PC-3 (cell line): Measurements from ENCODE around the gene ARFGAP3. TPM values are rescaled to one million over a fixed set of nuclear protein-coding genes. Genes with fewer than 3 reads are reported as not detected.

Experiments
- ATAC-seq: fragments of 200-7000 bp; cut with Tn5 transposase; 2 replicates; pipeline ENCODE4 v1.9.1; 2020; ENCODE audit warnings: mild to moderate bottlenecking, moderate library complexity
- BruUV-seq: library from RNA; stranded (reverse); fragments of 400-500 nt; replicated peaks from 2 replicates; lab custom pipeline; 2021; lab: Mats Ljungman, UMichigan
- CTCF ChIA-PET: fragments of 300-600 bp; sonication (Branson Sonifier 250); formaldehyde crosslinking; loops from one replicate; lab custom pipeline; 2022; ENCODE audit warnings: antibody characterized with exemption; lab: Charles Lee
- POLR2A ChIA-PET: fragments of 300-600 bp; sonication (Branson Sonifier 250); formaldehyde crosslinking; loops from one replicate; lab custom pipeline; 2022; ENCODE audit warnings: antibody characterized with exemption; ENCODE audit not compliant: unreplicated experiment; lab: Charles Lee
- DNase-seq: peaks from one replicate; pipeline ENCODE4 v3.0.0-alpha.2; 2015
- H2AFZ ChIP-seq: fragments of 300-600 bp; sonication (generic); 2 replicates; pipeline ENCODE4 v1.6.0; 2016; ENCODE audit warnings: antibody characterized with exemption, low read length
- H3F3A ChIP-seq: fragments of 300-600 bp; sonication (generic); one replicate; pipeline ENCODE4 v1.6.0; 2017; ENCODE audit warnings: antibody characterized with exemption, low read length, control low read depth, mild to moderate bottlenecking; ENCODE audit not compliant: unreplicated experiment
- H3K27ac ChIP-seq: fragments of 300-600 bp; sonication (generic); 2 replicates; pipeline ENCODE4 v1.5.1; 2016; ENCODE audit warnings: mild to moderate bottlenecking, low read length
- H3K27me3 ChIP-seq: fragments of 300-600 bp; sonication (generic); 2 replicates; pipeline ENCODE4 v1.6.1; 2016; ENCODE audit warnings: low read length, mixed read lengths
- H3K36me3 ChIP-seq: fragments of 300-600 bp; sonication (generic); 2 replicates; pipeline ENCODE4 v1.6.1; 2016; ENCODE audit warnings: low read depth, mixed run types, low read length, mixed read lengths
- H3K4me1 ChIP-seq: fragments of 300-600 bp; sonication (generic); 2 replicates; pipeline ENCODE4 v1.5.1; 2016; ENCODE audit warnings: low read length; ENCODE audit not compliant: insufficient read depth
- H3K4me2 ChIP-seq: fragments of 300-600 bp; sonication (generic); 2 replicates; pipeline ENCODE4 v1.6.0; 2016; ENCODE audit warnings: low read length
- H3K4me3 ChIP-seq: fragments of 300-600 bp; sonication (generic); 2 replicates; pipeline ENCODE4 v1.5.1; 2016; ENCODE audit warnings: mild to moderate bottlenecking, low read length, mixed read lengths
- H3K79me2 ChIP-seq: fragments of 300-600 bp; sonication (generic); 2 replicates; pipeline ENCODE4 v1.6.1; 2017; ENCODE audit warnings: low read length, mixed read lengths
- H3K9ac ChIP-seq: fragments of 300-600 bp; sonication (generic); 2 replicates; pipeline ENCODE4 v1.6.0; 2016; ENCODE audit warnings: mild to moderate bottlenecking, low read length
- H3K9me2 ChIP-seq: fragments of 300-600 bp; sonication (generic); replicated peaks from 2 replicates; pipeline ENCODE4 v1.6.1; 2016; ENCODE audit warnings: mixed run types, low read length, mixed read lengths
- H3K9me3 ChIP-seq: fragments of 300-600 bp; sonication (generic); 2 replicates; pipeline ENCODE4 v1.6.1; 2016; ENCODE audit warnings: low read length, mixed read lengths
- H4K20me1 ChIP-seq: fragments of 300-600 bp; sonication (generic); 2 replicates; pipeline ENCODE4 v1.6.1; 2016; ENCODE audit warnings: low read length, mixed read lengths
- CTCF ChIP-seq: fragments of 300-600 bp; sonication (generic); conservative IDR thresholded peaks from 2 replicates; pipeline ENCODE4 v1.5.1; 2017; ENCODE audit warnings: antibody characterized with exemption, low read depth, mild to moderate bottlenecking, low read length
- EZH2 ChIP-seq: fragments of 300-600 bp; sonication (generic); IDR thresholded peaks from one replicate; pipeline ENCODE4 v1.6.1; 2017; ENCODE audit warnings: antibody characterized with exemption, mild to moderate bottlenecking, low read length; ENCODE audit not compliant: unreplicated experiment
- EZH2phosphoT487 ChIP-seq: fragments of 300-600 bp; sonication (generic); IDR thresholded peaks from 2 replicates; pipeline ENCODE4 v1.6.1; 2018; ENCODE audit warnings: mild to moderate bottlenecking, antibody characterized with exemption, low read length, borderline replicate concordance
- intact Hi-C: fragments of 100-400 bp; cut with micrococcal nuclease; formaldehyde crosslinking; loops from 2 replicates; pipeline ENCODE4 v1.9.0; 2023
- total RNA-seq: library from RNA; depleted of rRNA; stranded (reverse); fragments of >200 nt; gene quantifications from 2 replicates; pipeline ENCODE4 v1.2.3, GENCODE V29; 2014

Gene ARFGAP3
- total RNA-seq, 1 experiment from 2014 or later = 19.2 TPM

- ATAC-seq (no peak), DNase-seq (no peak)
- H3K4me3 ChIP-seq = no peak overlapping the region
- intact Hi-C loops = no loop called here
- H3K79me2 ChIP-seq = no peaks in the 10 kb centered on the region
- H3K9ac ChIP-seq = no peak overlapping the region
- no peaks in the 10 kb centered on the region for H3K9me3 ChIP-seq
- peaks cover 11% of the 10 kb centered on the region for H3K4me1 ChIP-seq
- POLR2A ChIA-PET = no interaction called here
- H4K20me1 ChIP-seq = no peaks in the 10 kb centered on the region
- no peaks in the 10 kb centered on the region for H3K36me3 ChIP-seq
- H3K9me2 ChIP-seq = no peaks in the 10 kb centered on the region
- TF ChIP-seq EZH2 (no peak), CTCF (no peak), EZH2phosphoT487 (no peak)
- H2AFZ ChIP-seq = no peak overlapping the region
- no peak overlapping the region for H3K27ac ChIP-seq
- H3K27me3 ChIP-seq = no peaks in the 10 kb centered on the region
- no peaks in the 10 kb centered on the region for H3F3A ChIP-seq
- no TSS peak for BruUV-seq
- no peak overlapping the region for H3K4me2 ChIP-seq
- CTCF ChIA-PET = no interaction called here
Observed at GRCh38 chr22:42808521-42808920, 48.6 kb downstream of the ARFGAP3 start.

GRCh38 chr22:42807185-42807584 lies 49.9 kb downstream of the ARFGAP3 start:
- H3K27ac ChIP-seq = no peak overlapping the region
- no peaks in the 10 kb centered on the region for H4K20me1 ChIP-seq
- DNase-seq = no peak
- no peak overlapping the region for H3K4me2 ChIP-seq
- H3K4me3 ChIP-seq = no peak overlapping the region
- intact Hi-C loops = no loop called here
- H3K9ac ChIP-seq = no peak overlapping the region
- POLR2A ChIA-PET = no interaction called here
- H3K4me1 ChIP-seq = peaks cover 11% of the 10 kb centered on the region
- BruUV-seq = no TSS peak
- no peaks in the 10 kb centered on the region for H3K79me2 ChIP-seq
- TF ChIP-seq EZH2phosphoT487 (no peak), EZH2 (no peak), CTCF (no peak)
- H3K9me2 ChIP-seq = no peaks in the 10 kb centered on the region
- CTCF ChIA-PET = no interaction called here
- no peaks in the 10 kb centered on the region for H3F3A ChIP-seq
- ATAC-seq = no peak
- no peaks in the 10 kb centered on the region for H3K36me3 ChIP-seq
- no peak overlapping the region for H2AFZ ChIP-seq
- no peaks in the 10 kb centered on the region for H3K9me3 ChIP-seq
- H3K27me3 ChIP-seq = no peaks in the 10 kb centered on the region

- Histone ChIP-seq H3K36me3 (no peaks in the 10 kb centered on the region), H3K9ac (no peak overlapping the region), H3F3A (no peaks in the 10 kb centered on the region), H4K20me1 (no peaks in the 10 kb centered on the region), H3K9me3 (no peaks in the 10 kb centered on the region), H3K27me3 (no peaks in the 10 kb centered on the region), H3K4me3 (no peak overlapping the region), H3K79me2 (no peaks in the 10 kb centered on the region), H3K27ac (no peak overlapping the region), H3K4me2 (no peak overlapping the region), H2AFZ (no peak overlapping the region), H3K4me1 (peaks cover 11% of the 10 kb centered on the region), H3K9me2 (no peaks in the 10 kb centered on the region)
- TF ChIP-seq EZH2 (no peak), CTCF (no peak), EZH2phosphoT487 (no peak)
- POLR2A ChIA-PET = no interaction called here
- no peak; the same call in 1 of the 2 replicates for ATAC-seq
- no TSS peak for BruUV-seq
- CTCF ChIA-PET = no interaction called here
- DNase-seq = no peak
- intact Hi-C loops = loop anchor here (2.0 kb wide), 1 partner anchor 15 kb away; no protein-coding TSS in a partner anchor
Observed at GRCh38 chr22:42805998-42806830, 50.9 kb downstream of the ARFGAP3 start.
